WI38 (cell line): Measurements from ENCODE around the gene UBE2R2.
A peak's percentile ranks its signal among the peaks of the same experiment; 100 is the strongest.
"Not testable (repeated sequence)": the region's sequence is repeated elsewhere in the genome, so short reads cannot be mapped to it uniquely, and the experiment has no call there.

ENCODE experiments used
- H3K4me3 ChIP-seq: 2 replicates; pipeline ENCODE4 v1.5.1; 2011; ENCODE audit warnings: low read depth, mild to moderate bottlenecking, control low read depth, low read length
- CTCF ChIP-seq: IDR thresholded peaks from 2 replicates; pipeline ENCODE4 v1.5.1; 2012; ENCODE audit warnings: low read depth, mild to moderate bottlenecking, control low read depth, low read length

UBE2R2 gene

GRCh38 chr9:33782395-33783152, 34.4 kb upstream of the UBE2R2 start:
- no peak overlapping the region for H3K4me3 ChIP-seq
- TF ChIP-seq CTCF, result no peak

GRCh38 chr9:33785914-33786313, 31.0 kb upstream of the UBE2R2 start:
- TF ChIP-seq CTCF, result peak; percentile 15; the same call in 1 of the 2 replicates
- no peak overlapping the region for H3K4me3 ChIP-seq

DNA sequence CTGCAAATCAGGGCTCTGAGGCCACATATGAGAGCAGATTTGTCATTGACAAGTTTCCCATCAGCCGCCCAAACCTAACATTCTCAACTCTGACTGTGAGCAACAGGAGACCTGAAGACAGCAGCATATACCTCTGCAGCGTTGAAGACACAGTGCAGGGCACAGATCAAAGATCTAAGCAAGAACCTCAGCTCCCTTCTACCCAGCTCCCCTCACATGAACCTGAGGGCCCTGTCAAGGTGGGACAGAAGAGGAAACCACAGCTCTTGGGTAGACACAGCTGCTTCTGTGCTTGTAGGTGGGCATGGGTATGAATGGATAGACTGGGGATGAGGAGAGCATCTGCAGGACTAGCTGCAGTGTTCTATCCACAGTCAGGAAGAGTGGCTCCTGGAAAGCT, 30.3 kb upstream of the UBE2R2 start:
- no peak overlapping the region for H3K4me3 ChIP-seq
- TF ChIP-seq CTCF, result no peak

DNA sequence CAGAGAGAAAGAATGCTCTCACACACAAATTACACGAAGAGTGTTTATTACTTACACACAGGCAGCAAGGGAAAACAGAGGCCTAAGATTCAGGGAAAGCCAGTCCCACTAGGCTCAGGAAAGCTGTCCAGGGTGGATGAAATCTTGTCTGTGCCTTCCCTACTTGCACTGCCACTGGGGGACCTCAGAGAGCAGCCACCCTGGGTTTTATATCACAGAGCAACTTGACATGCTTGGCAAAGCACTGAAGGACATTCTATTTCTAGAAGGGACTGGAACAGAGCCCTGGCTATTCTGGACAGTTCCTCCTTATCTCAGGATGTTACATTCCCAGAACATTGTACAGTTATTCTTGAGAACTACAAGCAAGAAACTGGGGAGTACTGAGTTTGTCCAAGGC, 29.1 kb upstream of the UBE2R2 start:
- no peak overlapping the region for H3K4me3 ChIP-seq
- TF ChIP-seq CTCF, result no peak

- H3K4me3 ChIP-seq, result not testable (repeated sequence)
Measured at GRCh38 chr9:33789429-33789828, 27.5 kb upstream of the UBE2R2 start.

DNA sequence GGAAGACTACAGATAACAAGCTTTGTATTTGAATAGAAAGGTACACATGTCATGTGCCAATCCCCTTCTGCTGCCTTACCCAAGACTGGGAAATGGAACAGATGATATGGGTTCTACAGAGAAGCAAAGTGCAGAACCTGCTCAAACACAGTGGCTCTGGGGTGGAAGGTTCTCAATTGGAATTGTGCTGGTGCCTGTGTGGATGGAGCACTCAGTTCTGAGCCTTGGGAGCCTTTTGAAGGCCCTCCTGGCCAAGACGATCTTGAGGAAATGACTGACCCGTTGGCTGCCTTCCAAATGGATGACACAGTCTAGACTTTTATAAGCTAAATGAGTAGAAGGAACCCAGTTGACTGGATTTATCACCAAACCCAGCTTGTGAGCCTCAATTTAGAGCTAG, 25.8 kb upstream of the UBE2R2 start:
- no peak overlapping the region for H3K4me3 ChIP-seq
- no peak for TF ChIP-seq CTCF

DNA sequence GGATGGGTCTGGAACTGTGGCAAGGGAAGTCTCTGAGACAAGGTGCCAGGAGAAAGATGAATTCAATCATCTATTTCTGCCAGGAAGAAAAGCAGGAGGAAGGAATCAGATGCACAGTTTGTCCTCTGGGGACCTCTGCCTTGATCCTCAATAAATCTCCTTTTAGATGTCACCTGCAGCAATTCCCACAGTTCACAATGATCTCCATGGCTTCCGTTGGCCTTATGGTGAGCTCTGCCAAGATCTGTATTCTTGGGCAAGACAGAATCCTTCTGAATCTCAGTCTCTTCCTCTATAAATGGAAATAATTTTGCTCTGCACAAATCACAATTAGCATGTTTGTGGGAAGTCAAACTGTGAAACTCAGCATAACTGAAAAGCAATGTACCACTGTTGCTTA, 23.5 kb upstream of the UBE2R2 start:
- H3K4me3 ChIP-seq, result not testable (repeated sequence)

- TF ChIP-seq CTCF, result no peak
- no peak overlapping the region for H3K4me3 ChIP-seq
Measured at GRCh38 chr9:33794560-33794959, 22.4 kb upstream of the UBE2R2 start.
